BLaER1 treated with 17β-estradiol and CSF1 and Interleukin-3, amounts not matched to agents 10 nM and 100 nM (cell line): ENCODE results near the gene HPS5.
"Not testable (repeated sequence)": the region's sequence is repeated elsewhere in the genome, so short reads cannot be mapped to it uniquely, and the experiment has no call there.

Experiments
- H3K27ac ChIP-seq, 11 experiments: shearing (Covaris generic); formaldehyde crosslinking; 2 replicates each; pipeline ENCODE4 v1.8.1; 2022
- H3K27me3 ChIP-seq, 11 experiments: shearing (Covaris generic); formaldehyde crosslinking; 2 replicates each; pipeline ENCODE4 v1.8.1; 2022
- H3K36me3 ChIP-seq, 11 experiments: shearing (Covaris generic); formaldehyde crosslinking; 2 replicates each; pipeline ENCODE4 v1.8.1; 2022
- H3K4me1 ChIP-seq, 10 experiments: shearing (Covaris generic); formaldehyde crosslinking; 2 replicates each; pipeline ENCODE4 v1.8.1; 2022
- H3K4me2 ChIP-seq, 11 experiments: shearing (Covaris generic); formaldehyde crosslinking; 2 replicates each; pipeline ENCODE4 v1.8.1; 2022
- H3K4me3 ChIP-seq, 10 experiments: shearing (Covaris generic); formaldehyde crosslinking; 2 replicates each; pipeline ENCODE4 v1.8.1; 2022
- H3K9ac ChIP-seq, 11 experiments: shearing (Covaris generic); formaldehyde crosslinking; 2 replicates each; pipeline ENCODE4 v1.8.1; 2022
- H3K9me3 ChIP-seq, 11 experiments: shearing (Covaris generic); formaldehyde crosslinking; replicated peaks in 1 of 11; 2 replicates each; pipeline ENCODE4 v1.8.1; 2022
- H4K20me1 ChIP-seq, 11 experiments: shearing (Covaris generic); formaldehyde crosslinking; 2 replicates each; pipeline ENCODE4 v1.8.1; 2022
- Cebpa-rat ChIP-seq, 11 experiments: shearing (Covaris generic); IDR thresholded peaks; 2 replicates each; pipeline ENCODE4 v1.8.1; 2022

The HPS5 gene

DNA sequence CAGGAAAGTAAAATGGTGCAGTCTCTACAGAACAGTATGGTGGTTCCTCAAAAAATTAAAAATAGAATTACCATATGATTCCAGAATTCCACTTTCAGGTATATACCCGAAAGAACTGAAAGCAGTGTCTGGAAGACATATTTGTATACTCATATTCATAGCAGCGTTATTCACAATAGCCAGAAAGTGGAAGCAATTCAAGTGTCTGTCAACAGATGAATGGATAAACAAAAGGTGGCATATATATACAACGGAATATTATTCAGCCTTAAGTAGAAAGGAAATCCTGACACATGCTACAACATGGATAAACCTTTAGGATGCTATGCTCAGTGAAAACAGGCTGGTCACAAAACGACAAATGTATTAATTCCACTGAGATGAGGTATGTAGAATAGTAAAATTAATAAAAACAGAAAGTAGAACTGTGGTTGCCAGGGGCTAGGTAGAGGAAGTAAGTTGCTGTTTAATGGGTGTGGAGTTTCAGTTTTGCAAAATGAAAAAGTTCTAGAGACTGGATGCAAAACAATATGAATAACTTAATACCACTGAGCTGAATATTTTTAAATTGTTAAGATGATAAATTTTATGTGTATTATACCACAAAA is 41.4 kb downstream of the HPS5 start:
- H3K36me3 ChIP-seq = peaks cover 86 to 97% (median 94%) of the 10 kb centered on the region in 11 experiments
- no peaks in the 10 kb centered on the region; a peak in 1 of 22 replicates for H4K20me1 ChIP-seq
- no peak overlapping the region for H3K4me3 ChIP-seq
- no peaks in the 10 kb centered on the region for H3K27me3 ChIP-seq
- peaks cover 0 to 30% (median 0%) of the 10 kb centered on the region in 10 experiments; a peak in 7 of 20 replicates for H3K4me1 ChIP-seq
- H3K4me2 ChIP-seq = no peak overlapping the region
- no peak overlapping the region for H3K9ac ChIP-seq
- peaks cover 0 to 16% (median 9%) of the 10 kb centered on the region in 11 experiments; a peak in 17 of 22 replicates for H3K9me3 ChIP-seq
- no peak overlapping the region for H3K27ac ChIP-seq
- no peak for TF ChIP-seq Cebpa-rat (IDR thresholded peaks at IDR 0.05)

DNA sequence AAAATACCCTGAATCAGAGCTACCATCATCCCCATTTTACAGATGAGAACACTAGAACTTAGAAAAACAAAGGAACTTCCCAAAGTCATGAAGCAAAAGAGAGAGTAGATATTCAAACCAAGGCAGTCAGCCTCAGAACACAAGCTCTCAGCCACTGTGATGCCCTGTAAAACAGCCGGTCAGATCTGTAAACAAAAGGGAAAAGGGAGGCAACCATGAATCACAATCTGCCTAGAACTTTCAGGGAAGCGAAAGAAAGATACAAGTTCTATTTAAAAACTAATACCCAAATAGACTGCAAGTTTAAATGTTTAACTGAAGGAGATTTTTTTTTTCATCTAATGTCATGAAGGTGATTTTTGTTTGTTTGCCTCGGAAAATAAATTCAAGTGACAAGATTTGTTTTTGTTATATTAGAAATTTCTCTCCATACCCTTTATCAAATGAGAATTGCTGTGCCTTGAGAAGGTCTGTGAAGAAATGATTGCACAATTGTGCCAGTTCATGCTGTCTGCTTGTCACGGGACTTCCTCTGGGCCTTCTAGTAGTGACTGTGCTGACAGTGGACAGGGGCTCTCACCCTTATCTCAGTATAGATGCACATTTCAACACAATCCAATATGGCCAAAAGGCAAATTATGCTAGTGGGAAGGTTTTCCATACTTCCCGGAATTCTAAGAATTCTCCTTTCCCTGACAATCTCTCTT is 44.2 kb downstream of the HPS5 start:
- Histone ChIP-seq H3K27ac (peak overlapping the region in 3 of 11 experiments; percentile 33 to 44 (median 36); a peak in 6 of 22 replicates), H3K36me3 (peaks cover 58 to 82% (median 68%) of the 10 kb centered on the region in 11 experiments), H3K27me3 (no peaks in the 10 kb centered on the region), H3K9me3 (peaks cover 0 to 16% (median 9%) of the 10 kb centered on the region in 11 experiments; a peak in 17 of 22 replicates), H3K4me3 (no peak overlapping the region), H4K20me1 (no peaks in the 10 kb centered on the region; a peak in 1 of 22 replicates), H3K4me1 (peaks cover 0 to 27% (median 0%) of the 10 kb centered on the region in 10 experiments; a peak in 7 of 20 replicates), H3K4me2 (peak overlapping the region in 1 of 11 experiments; percentile 9; a peak in 1 of 22 replicates), H3K9ac (no peak overlapping the region)
- peak in 5 of 11 experiments; percentile 25 to 60 (median 43); a peak in 5 of 22 replicates for TF ChIP-seq Cebpa-rat (IDR thresholded peaks at IDR 0.05)

DNA sequence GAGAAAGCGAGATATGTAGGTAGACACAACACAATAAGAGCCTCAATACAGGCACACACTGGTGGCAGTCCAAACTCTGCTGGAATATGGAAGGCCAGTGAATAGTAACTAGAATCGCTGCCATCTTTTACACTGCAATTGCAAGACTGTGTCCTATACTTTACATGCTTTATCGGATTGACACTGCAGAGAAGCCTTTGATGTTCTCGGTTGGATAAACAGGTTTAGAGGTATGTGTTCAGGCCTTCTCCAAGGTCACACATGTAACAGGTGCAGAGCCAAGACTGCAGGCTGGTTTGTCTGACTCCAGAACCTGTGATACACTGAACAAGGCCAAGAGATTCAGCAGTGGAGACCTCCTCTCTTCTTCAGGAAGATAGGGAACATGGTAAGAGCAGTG is 50.7 kb downstream of the HPS5 start:
- no peak overlapping the region for H3K4me2 ChIP-seq
- no peaks in the 10 kb centered on the region; a peak in 1 of 22 replicates for H4K20me1 ChIP-seq
- H3K27ac ChIP-seq = no peak overlapping the region
- no peak for TF ChIP-seq Cebpa-rat (IDR thresholded peaks at IDR 0.05)
- H3K27me3 ChIP-seq = no peaks in the 10 kb centered on the region
- H3K4me1 ChIP-seq = no peaks in the 10 kb centered on the region
- H3K9me3 ChIP-seq = peaks cover 0 to 6% (median 3%) of the 10 kb centered on the region in 11 experiments; a peak in 17 of 22 replicates
- H3K4me3 ChIP-seq = no peak overlapping the region
- no peak overlapping the region for H3K9ac ChIP-seq
- H3K36me3 ChIP-seq = peaks cover 1 to 17% (median 4%) of the 10 kb centered on the region in 11 experiments; a peak in 18 of 22 replicates

DNA sequence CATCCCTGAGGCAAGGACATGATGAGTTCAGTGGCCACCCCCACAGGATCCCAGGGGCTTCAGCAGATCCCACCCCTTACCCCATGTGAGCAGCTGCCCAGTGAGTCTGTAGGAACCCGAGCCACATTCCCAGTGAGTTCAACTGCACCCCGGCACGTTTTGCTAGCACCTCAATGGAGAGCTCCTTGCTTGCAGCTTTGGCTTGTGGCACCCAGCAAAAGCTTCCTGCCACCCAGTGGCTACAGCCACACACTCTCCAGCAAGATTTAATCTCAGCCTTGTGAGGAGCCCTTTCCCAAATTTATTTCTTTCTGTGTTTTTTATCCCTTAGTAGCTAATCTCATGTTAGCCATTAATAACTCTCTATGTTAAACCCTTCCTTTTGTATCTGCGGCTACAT is 51.8 kb downstream of the HPS5 start:
- H3K9me3 ChIP-seq = no peaks in the 10 kb centered on the region
- H3K9ac ChIP-seq = no peak overlapping the region
- no peak for TF ChIP-seq Cebpa-rat (IDR thresholded peaks at IDR 0.05)
- H3K27ac ChIP-seq = no peak overlapping the region
- H3K36me3 ChIP-seq = peaks cover 0 to 9% (median 0%) of the 10 kb centered on the region in 11 experiments; a peak in 3 of 22 replicates
- no peaks in the 10 kb centered on the region; a peak in 1 of 22 replicates for H4K20me1 ChIP-seq
- H3K27me3 ChIP-seq = no peaks in the 10 kb centered on the region
- H3K4me3 ChIP-seq = no peak overlapping the region
- H3K4me2 ChIP-seq = no peak overlapping the region
- H3K4me1 ChIP-seq = peaks cover 8 to 10% (median 9%) of the 10 kb centered on the region in 10 experiments; a peak in 19 of 20 replicates

DNA sequence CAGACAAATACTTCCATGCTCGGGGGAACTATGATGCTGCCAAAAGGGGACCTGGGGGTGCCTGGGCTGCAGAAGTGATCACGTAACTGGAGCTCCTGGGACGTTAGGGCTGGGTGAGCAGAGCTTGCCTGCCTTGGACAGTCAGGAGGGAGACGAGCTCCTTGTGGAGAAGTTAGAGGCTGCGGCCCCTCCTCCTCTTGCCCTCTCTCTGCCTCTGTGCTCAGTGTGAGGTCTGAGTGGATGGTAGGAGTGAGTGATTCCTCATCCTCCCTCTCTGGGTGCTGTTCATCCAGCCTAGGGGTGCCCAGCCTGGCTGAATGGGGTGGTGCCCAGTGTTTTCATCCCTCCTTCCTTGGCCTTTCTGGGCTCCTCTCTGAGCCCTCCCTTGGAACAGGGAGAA is 52.7 kb downstream of the HPS5 start:
- H3K4me1 ChIP-seq = peaks cover 9 to 11% (median 11%) of the 10 kb centered on the region in 10 experiments; a peak in 19 of 20 replicates
- not testable (repeated sequence) for H3K9ac ChIP-seq, H3K27ac ChIP-seq, H3K9me3 ChIP-seq, H3K4me2 ChIP-seq, H3K36me3 ChIP-seq, H3K27me3 ChIP-seq, H4K20me1 ChIP-seq, H3K4me3 ChIP-seq

DNA sequence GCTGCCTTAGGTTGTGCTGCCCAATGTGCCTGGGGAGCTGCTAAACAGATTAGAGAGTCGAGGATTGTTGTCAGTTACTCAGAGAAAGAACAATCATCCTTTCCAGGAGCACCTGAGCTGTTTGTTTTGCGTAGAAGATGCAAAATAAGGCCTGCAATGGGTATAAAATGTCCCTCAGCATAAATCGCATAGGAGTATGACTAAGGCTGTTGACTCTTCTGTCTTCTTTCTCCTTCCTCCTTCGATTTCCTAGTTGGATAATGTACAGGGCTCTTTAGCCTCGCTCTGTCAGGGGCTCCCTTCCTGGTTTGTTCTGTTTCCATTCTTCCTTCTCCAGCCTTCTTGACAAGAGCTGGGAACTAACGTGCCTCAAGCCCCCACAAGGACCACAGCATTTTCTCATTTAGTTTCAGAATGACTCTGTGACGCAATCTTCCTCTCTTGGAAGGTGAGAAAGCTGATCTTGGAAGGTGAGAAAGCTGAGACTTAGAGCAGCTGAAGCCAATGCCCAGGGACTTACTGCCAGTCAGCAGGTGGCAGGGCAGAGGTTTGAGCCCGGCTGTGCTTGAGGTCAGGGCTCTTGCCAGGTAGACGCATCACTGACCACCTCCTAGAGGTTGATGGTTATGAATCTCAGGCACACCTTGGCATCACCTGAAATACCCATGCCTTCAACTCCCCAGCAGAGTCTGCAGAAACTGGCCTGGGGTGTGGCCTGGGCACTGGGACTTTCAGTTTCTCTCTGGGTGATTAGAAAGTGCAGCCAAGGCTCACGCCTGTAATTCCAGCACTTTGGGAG is 54.4 kb downstream of the HPS5 start:
- peaks cover 9 to 11% (median 11%) of the 10 kb centered on the region in 10 experiments; a peak in 19 of 20 replicates for H3K4me1 ChIP-seq
- not testable (repeated sequence) for H3K27me3 ChIP-seq, H3K9ac ChIP-seq, H3K9me3 ChIP-seq, H3K4me3 ChIP-seq, H3K4me2 ChIP-seq, H4K20me1 ChIP-seq, H3K36me3 ChIP-seq, H3K27ac ChIP-seq

DNA sequence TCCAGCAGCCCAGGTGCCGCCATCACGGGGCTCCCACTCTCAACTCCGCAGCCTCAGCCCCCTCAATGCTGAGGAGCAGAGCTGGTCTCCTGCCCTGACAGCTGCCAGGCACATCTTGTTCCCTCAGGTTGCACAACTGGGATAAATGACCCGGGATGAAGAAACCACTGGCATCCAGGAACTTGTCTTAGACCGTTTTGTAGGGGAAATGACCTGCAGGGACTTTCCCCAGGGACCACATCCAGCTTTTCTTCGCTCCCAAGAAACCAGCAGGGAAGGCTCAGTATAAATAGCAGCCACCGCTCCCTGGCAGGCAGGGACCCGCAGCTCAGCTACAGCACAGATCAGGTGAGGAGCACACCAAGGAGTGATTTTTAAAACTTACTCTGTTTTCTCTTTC is 56.0 kb downstream of the HPS5 start, which contains the start of gene SAA1:
Gene SAA1 (plus strand): TSS at position 316 of the 400 bp plus-strand sequence. CDS start 624 bp downstream, outside the sequence.
- Histone ChIP-seq H3K27me3 (no peaks in the 10 kb centered on the region), H3K36me3 (no peaks in the 10 kb centered on the region), H3K27ac (peak within 1 kb of the TSS in 1 of 11 experiments; percentile 32; a peak in 1 of 22 replicates), H3K4me2 (peak within 1 kb of the TSS; percentile 7 to 58 (median 43); a peak in 17 of 22 replicates), H3K4me3 (no peak within 1 kb of the TSS), H3K4me1 (peaks cover 9 to 11% (median 11%) of the 10 kb centered on the region in 10 experiments; a peak in 19 of 20 replicates), H3K9ac (no peak within 1 kb of the TSS), H4K20me1 (no peaks in the 10 kb centered on the region; a peak in 1 of 22 replicates), H3K9me3 (no peaks in the 10 kb centered on the region)
- no peak for TF ChIP-seq Cebpa-rat (IDR thresholded peaks at IDR 0.05)

DNA sequence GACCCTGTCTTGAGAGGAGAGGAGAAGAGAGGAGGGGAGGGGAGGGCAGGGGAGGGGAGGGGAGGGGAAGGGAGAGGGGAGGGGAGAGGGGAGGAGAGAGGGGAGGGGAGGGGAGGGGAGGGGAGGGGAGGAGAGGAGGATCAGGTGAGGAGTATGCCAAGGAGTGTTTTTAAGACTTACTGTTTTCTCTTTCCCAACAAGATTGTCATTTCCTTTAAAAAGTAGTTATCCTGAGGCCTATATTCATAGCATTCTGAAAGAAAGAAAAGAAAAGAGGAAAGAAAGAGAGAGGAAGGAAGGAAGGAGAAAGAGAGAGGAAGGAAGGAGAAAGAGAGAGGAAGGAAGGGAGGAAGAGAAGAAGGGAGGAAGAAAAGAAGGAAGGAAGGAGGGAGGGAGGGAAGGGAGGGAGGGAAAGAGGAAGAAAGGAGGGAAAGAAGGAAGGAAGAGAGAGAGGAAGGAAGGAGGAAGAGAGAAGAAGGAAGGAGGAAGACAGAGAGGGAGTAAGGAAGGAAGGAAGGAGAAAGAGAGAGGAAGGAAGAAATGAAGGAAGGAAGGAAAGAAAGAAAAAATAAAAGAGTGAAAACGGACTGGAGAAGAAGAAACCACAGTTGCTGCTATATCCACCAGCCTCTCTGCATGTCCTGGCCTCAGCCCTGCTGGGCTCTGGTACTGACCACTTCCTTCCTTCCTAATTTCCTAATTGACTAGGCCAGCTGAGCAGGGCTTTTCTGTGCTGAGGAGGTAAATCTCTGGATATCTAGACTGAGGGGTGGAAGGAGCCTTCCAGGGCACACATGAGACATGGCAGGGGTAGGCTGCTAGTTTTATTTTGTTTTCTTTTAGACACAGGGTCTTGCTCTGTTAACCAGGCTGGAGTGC is 57.0 kb downstream of the HPS5 start:
- Histone ChIP-seq H4K20me1 (no peaks in the 10 kb centered on the region; a peak in 1 of 22 replicates), H3K36me3 (no peaks in the 10 kb centered on the region), H3K27me3 (no peaks in the 10 kb centered on the region), H3K4me1 (peaks cover 9 to 11% (median 11%) of the 10 kb centered on the region in 10 experiments; a peak in 19 of 20 replicates), H3K9ac (no peak overlapping the region), H3K27ac (peak overlapping the region in 1 of 11 experiments; percentile 32; a peak in 1 of 22 replicates), H3K4me3 (no peak overlapping the region), H3K9me3 (no peaks in the 10 kb centered on the region), H3K4me2 (peak overlapping the region; percentile 7 to 58 (median 40); a peak in 17 of 22 replicates)
- no peak for TF ChIP-seq Cebpa-rat (IDR thresholded peaks at IDR 0.05)
